Measurements from ENCODE around the gene TSGA10IP.

TSGA10IP gene

DNA sequence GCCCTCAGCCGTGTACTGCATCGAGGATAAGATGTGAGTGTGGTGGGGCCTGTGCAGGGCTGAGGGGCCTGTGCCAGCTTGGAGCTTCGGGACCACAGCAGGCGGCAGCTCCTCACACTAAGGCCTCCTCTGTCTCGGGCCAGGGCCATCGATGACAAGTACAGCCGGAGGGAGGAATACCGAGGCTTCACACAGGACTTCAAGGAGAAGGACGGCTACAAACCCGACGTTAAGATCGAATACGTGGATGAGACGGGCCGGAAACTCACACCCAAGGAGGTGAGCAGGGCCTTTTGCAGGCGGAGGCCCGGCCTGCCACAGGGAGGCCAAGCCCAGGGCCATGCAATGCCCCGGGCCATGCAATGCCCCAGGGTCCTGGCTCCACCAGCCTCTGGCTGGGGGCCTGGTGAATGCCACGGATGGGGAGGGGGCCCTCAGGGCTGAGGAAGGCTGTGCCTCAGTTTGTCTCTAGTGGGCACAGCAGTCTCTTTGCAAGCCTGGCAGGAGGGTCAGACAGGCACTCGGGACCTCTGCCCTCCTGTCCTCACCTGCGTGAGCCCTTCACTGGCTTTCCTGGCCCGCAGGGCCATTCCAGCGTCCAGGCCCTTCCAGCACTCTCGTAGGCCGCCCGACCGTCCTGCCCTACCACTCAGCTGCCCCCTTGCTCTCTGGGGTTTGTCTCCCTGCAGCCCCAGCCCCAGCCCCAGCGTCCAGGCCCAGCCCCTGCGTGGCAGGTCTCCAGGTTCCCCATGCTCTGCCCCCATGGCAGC lies 32.5 kb downstream of the TSGA10IP start:
- no peak for DNase-seq

DNA sequence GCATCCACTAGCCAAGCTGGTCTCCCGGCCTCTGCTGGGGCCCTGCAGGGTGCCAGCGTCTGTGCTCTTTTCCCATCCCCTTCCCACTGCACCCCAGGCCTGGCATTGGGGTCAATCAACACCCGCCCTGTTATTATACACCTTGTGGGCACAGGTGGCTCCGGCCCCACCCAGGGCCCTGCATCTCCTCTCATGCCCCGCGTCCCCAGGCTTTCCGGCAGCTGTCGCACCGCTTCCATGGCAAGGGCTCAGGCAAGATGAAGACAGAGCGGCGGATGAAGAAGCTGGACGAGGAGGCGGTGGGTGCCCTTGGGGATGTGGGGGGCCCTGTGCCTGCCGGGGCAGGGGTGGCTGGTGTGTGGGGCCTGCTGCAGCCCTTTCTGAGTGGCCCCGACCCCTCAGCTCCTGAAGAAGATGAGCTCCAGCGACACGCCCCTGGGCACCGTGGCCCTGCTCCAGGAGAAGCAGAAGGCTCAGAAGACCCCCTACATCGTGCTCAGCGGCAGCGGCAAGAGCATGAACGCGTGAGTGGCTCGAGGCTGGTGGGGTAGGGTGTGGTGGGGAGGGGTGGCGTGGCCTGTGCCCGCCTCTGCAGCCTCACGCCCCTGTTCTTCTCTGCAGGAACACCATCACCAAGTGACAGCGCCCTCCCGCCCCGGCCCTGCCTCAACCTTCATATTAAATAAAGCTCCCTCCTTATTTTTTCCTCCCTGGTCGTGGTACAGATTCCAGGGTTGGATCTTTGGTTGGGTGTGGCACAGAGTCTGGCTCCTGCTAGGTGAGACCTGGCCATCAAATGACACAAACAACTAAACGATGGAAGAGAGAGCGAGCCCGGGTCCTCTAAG lies 33.3 kb downstream of the TSGA10IP start:
- no peak for DNase-seq

DNA sequence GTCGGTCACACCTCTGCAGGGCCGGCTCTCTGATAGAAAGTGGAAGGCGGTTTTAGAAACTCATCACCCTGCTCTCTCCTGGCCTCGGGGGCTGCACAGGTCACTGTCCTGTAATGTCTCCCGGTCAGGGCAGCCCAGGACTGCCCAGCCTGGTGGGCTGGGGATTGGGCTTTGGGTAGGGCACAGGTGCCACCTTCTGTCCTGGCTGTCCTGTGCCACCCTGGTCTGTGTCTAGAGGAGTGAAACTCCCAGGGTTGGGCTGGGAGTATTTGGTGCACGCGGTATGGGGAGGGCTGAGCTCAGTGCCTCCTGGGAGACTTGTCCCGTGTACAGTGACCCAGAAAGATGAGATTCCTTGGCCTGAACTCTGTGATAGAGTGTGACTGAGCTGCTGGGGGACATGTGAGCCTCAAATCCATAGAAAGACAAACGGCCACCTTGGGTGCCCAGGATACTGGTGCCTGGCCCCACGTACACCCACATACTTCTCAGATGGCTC lies 34.0 kb downstream of the TSGA10IP start:
- DNase-seq, result no peak

DNA sequence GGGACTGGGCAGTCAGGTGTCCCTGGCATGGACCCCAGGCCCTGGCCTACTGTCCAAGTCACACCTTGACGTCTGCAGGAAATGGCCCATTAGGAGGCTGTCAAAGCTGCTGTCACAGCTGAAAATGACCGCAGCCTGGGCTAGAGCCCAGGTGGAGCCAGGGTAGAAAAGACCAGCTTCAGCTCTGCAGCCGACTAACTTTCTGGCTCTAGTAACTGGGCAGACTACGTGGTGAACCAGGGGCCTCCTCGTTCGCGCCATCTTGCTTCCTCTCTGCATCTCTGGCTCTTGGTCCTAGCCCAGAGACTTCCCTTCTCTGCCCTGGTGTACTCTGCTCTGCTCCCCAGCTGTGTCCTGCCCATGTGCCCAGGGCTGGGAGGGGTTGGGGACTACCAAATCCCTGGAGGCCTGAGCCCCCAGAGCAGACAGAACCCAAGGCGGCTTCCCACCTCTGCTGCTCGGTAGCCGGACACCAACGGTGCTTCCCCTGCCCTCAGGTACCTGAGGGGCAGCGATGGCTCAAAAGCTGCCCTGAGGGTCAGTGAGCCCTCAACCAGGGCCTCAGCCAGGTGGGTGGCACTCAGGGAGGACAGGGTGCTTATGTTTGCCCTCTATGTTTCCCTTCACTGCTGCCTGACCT lies 35.9 kb downstream of the TSGA10IP start:
- DNase-seq, result no peak

DNA sequence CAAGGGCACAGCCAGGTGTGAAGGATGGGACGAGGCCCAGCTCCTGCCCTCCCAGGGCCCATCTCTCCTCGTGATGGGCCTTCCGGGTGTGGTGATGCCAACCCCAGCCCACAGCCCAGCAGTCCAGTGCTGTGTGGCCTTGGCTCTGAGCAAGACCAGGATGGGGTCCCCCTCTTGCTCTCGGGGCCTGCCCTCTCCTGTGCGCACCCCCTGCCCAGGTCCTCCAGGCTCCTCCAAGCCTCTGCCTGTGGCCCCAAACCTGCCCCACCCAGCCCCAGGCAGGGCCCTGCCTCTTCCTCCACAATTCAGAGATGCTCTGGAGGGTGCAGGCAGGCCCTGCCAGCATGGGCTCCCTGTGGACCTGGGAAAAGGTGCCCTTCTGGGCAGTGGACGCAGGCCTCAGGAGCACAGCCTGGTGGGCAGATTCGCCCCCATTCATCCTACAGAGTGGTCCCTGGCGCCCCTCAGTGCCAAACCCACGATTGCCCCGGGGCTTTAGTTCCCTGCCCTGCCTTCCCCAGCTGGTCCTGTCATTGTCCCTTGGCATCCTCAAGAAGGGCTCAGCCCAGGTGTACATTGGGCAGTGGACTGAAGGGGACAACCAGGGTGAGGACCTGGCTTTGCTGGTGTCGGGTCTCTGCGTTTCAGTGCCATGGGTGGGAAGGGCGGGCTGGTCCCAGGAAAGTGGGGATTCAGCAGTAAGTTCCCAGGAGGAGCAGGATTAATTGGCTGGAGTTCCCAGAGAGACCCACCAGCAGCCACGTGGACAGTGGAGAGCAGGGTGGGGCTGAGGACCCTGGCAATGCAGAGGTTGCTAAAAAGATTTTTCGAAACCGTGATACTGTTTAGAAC lies 36.9 kb downstream of the TSGA10IP start:
- no peak for DNase-seq

DNA sequence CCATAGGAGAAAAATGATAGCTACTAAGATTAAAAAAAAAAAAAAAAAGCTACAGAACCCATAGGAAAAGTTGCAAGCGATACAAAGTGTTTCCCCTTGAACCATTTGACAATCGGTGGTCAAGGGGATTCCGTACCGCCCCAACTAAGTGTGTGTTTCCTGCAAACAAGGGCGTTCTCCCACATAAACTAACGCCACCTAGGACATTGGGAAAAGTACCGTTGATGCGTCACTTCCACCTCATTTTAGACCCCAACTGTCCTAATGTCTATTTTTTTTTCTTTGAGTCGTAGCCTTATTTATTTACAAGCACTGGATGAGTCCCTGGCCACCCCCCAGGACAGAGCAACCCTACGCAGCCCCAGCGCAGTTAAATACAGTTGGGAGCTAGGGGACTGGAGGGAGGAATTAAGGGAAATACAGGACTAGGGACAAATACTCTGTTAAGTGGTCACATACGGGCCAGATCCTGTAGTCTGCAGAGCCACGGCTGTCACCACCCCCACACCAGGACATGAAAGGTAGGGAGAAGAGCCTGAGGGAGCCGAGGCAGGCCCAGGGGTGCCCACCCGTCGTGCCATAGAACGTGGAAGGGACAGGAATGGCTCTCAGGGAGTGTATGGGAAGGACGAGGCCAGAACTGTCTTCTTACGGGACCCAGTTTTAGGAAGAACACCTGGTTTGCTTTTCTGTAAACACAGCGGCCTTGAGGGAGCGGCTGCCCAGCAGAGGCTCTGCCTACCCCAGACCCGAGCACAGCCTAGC lies 37.7 kb downstream of the TSGA10IP start:
- DNase-seq, result no peak

DNA sequence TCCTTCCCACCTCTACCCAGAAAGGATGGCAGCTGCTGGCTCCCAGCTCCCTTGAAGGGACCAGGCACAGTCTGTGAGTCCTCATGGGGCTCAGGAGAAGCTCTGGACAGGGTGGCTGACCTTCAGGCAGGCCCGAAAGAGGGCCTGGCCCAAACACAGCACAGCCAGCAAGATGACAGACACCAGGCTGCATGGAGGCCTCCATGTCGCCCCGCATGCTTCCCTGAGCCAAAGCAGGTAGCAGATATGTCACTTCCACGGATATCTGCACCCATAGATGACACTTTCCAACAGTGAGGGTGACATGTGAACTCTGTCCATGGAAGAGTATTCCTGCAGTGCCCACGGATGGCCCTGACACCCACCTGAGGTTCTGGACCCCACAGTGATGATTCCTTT lies 38.3 kb downstream of the TSGA10IP start:
- no peak for DNase-seq

DNA sequence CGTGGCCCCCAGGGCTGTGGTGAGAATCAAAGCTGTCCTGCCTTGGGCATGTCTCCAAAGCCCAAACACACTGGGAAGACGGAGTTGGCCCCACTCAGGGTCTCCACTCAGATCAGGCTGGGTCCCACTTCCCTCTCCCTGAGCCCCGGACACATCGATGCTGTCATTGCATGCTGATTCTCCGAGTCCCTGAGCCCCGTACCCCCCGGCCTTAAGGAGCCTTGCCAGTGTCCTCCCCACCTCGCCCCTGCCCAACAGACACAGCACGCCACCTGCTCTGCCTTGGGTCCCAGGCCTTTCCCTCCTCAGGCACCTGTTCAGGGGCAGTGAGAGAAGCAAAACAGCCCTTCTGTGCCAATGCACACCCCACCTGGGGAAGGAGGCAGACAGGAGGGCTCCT lies 42.1 kb downstream of the TSGA10IP start:
- DNase-seq, result no peak

DNA sequence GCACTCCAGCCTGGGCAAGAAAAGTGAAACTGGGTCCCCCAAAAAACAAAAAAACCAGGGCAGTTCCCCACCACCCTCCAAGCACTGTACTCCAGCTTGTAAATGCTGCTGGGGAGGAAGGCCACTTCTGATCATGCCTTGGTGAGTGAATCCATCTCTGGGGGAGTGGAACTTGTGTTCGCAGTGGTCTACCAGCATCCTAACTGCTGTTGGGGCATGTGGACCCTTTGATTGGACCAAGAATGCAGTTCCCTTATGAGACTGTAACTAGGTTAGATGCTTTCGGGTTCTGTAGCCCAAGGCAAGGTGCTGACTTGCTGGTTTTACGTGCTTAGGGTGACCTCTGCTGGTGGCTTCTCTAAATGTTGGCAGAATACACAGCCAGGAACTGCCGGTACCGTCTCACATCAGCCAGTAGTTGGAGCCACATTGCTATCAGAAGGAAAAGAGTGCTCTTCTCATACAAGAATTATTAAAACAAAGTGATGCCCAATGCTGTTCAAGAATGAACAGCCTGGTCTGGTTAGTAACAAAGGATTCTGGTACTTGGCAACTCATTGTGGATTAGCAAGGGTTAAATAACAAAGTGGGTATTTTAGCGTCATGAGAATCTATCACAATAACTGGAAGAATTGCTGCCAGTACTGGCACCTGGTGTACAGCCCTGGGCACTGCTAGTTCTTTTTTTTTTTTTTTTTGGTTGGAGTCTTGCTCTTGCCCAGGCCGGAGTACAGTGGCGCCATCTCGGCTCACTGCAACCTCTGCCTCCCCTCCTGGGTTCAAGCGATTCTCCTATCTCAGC lies 43.7 kb downstream of the TSGA10IP start:
- DNase-seq, result peak; percentile 72 to 95

DNA sequence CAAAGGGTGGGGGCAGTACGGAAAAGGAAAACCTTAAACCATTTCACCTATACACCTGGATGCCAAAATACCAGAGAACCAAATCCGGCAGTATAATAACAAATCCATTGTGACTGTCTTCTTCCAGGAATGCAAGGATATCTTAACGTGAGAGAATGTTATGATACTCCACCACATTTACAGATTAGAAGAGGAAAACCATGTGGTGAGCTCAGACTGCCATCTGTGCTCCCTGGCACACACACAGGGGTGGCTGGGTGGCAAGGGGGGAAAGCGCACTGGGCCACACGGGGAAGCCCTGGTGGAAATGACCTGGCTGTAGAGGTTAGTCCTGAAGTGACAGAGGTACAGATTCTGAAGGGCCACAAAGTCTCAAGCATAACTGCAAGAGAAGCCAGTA lies 46.8 kb downstream of the TSGA10IP start:
- DNase-seq, result peak in 1 of 2 experiments; percentile 36

DNA sequence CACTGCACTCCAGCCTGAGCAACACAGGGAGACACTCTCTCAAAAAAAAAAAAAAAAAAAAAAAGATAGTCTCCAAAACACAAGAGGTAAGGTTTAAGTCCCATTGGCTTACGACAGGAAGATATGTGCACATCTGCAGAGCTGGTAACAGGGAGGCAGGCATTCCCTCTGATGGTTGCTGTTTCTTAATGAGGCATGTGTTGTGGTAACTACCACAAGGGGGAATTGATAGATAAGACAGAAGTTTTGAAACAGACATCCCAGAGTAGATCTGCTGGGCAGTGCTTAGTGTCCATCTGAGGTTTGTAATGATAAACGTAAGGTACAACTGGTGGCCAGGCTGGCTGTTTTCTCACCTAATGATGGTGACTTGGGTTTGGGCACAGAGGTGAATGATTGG lies 52.0 kb downstream of the TSGA10IP start:
- no peak for DNase-seq

DNA sequence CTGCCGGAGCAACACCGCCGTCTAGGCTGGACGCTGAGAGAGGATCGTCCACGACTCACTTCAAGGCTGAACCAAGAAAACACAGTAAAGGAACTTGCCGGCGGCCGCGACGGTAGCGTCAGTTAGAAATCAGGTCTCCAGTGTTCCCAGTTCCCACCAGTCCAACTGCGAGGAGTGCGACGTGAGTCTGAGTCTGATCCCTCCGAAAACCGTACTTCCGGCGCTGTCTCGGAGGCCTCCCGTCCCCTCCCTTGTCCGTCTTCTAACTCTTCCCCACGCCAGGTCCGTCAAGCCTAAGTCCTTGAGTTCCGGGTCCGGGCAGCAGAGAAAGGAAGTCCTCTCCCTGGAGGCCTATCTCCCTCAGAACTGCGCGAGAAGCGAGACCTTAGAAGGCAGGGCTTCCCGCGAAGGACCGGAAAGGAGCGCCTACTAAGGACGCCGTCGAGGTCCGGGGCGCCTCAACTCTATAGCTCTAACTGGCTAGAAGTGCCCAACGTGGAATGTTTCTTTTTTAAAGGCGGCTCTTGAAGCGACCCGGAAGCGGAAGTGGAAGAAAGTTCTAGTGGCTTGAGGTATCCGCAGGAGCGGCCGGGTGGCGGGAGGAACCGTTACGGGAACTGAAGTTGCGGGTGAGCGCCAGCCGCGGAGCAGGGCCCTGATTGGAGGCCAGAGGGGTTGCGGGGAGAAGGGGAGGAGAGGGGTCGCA lies 56.8 kb downstream of the TSGA10IP start, which contains the start of the genes BANF1 and EIF1AD:
BANF1 (plus strand) TSS at position 562 of the 706 bp plus-strand sequence. CDS start 748 bp downstream, outside the sequence.
EIF1AD (minus strand) TSS at position 216 of the 706 bp plus-strand sequence. CDS start 1,768 bp downstream, outside the sequence.
- DNase-seq, result peak in 1 of 2 experiments; percentile 90

DNA sequence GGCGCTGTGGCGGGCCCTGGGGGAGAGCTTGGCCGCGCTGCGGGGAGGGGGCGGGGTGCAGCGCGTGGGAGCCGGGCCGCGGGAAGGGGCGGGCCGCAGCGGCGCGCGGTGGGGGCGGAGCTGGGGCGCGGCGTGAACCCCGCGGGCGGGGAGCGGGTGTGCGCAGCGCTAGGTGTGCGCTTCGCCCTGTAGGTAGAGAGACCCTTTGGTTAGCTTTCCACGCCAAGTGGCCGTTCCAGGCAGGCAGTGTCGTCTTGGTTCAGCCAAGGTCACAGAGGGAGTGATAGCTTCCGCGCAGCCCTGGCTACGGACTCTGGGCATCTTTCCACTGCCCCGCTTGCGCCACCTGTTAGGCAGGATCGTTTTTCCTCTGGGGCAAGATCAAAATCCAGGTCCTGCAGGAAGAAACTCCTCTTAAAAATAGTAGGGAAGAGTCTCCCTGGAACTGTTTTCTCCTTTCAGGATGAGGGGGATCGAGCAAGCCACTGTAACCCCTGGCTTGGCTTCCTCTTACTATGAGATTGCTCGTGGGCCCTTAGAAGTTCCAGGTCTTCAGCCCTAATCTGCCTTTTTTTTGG lies 57.5 kb downstream of the TSGA10IP start:
- DNase-seq, result no peak

DNA sequence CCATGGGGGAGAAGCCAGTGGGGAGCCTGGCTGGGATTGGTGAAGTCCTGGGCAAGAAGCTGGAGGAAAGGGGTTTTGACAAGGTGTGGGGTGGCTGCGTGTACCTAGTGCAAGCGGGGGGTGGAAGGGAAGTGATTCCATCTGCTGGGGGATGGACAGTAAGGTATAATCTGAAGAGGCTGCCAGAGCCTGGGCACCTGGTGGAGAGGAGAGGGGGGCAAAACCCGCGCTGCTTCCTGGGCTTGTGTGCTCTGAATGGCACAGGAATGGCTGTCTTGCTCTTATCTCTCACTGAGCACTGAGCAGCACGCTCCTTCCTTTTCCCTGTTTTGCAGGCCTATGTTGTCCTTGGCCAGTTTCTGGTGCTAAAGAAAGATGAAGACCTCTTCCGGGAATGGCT lies 58.0 kb downstream of the TSGA10IP start:
- no peak for DNase-seq

DNA sequence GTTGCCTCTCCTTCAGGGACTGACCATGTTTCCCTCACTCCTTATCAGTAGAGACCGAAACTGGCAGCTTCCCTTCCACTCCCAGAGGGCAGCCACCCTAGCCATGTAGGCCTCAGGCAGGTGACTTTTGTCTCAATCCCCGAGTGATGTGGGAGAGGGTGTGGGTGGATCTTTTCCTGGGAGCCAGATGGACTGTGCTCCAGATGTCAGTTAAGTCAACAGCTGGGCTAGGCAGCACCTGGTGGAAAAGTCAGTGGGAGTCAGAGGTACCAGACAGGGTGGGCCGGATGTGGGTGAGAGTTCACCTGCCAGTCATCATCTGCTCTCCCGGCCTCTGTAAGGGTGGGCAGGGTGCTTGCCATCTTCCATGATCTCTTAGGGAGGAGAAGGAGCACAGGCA lies 58.9 kb downstream of the TSGA10IP start:
- no peak for DNase-seq

DNA sequence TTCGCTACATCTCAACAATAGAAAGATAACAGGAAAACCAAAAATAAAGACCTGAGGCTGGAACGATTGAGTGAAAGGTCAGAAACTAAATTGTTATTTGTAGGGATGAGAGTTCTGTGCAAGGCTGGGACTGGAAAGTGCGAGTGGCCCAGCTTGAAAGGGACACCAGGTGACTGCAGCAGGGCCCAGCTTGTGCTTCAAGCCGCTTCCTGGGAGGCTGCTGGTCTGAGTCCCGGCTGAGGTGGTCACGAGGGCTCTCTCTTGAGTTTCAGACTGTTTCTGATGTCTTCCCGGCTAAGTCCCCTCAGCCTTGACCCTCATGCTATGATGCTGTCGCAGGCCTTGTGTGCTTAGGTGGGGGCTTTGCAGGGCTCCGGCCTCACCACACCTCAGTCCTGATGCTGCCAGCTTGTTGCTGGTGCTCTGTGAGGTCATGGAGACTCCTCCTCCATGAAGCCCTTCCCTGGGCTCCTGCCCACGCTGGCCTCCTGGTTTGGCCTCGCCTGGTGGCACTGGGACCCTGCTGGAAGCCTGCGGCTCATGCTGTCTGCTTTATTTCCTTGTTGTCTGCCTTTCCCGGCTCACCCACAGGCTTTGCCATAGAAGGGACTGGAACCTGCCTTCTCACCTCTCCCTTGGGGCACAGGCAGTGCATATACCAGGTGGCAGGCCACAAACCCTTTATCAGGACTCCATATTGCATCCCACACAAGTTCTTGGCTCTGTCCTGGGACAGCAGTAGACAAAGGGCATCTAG lies 61.0 kb downstream of the TSGA10IP start:
- DNase-seq, result no peak

DNA sequence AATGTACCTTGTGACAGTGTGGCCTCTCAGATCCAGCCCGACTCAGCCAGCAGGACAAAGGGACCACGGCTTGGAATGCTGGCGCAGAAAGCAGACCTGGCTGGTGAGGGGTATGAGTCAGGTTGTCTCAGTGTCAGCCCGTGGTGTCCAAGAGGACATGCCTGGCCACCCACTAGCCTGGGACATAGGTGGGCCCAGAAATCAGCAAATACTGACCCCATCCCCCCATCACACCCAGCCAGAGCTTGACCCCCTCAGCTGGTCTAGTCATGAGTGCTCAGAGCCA lies 61.6 kb downstream of the TSGA10IP start:
- DNase-seq, result no peak

DNA sequence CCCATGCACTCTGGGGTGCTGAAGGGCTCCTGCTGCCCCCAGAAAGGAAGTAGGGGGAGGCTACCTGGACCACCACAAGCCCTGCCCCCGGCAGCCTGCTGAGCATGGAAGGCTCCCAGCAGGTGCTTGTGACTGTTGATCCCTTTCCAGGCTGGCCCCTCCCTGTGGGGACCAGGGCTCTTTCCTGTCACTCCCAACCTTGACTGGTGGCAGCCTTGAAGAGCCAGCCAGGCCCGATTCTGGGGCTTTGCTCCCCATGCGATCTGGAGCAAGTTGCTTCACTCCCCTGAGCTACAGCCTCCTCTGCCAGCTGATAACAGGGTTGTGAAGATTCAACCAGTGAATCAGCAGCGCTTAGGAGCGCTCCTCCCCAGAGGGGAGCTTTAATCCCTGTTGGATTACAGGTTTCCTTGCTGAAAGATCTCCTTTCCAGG lies 61.9 kb downstream of the TSGA10IP start:
- no peak for DNase-seq

DNA sequence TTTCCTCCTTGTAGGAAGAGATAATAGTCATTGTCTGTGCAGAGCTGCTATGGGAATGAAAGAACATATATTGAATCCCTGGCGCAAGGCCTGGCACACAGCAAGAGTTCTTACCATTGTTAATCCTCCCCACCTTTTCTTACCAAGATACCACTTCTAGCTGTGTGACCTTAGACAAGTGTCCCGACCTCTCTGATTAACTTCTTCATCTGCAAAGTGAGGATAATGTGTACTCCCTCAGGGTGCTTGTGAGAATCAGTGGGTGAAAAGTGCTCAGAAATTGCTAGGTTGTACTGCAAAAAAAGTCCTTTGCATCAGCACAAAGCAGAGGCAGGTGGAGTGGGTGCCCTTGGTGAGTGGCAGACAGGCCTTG lies 62.8 kb downstream of the TSGA10IP start:
- DNase-seq, result no peak

Data from cerebellar nuclear complex (tissue), 1 donor.